BE2C (cell line): ENCODE measurements around the gene POC5.
"Not testable (repeated sequence)": the region's sequence is repeated elsewhere in the genome, so short reads cannot be mapped to it uniquely, and the experiment has no call there.

ENCODE experiments used
- DNase-seq: peaks from one replicate; pipeline ENCODE4 v3.0.0-alpha.2; 2020
- H3K27me3 ChIP-seq: fragments of 250-450 bp; sonication (Bioruptor Pico); 2 replicates; pipeline ENCODE4 v1.5.1; 2020; ENCODE audit warnings: mild to moderate bottlenecking
- H3K36me3 ChIP-seq: fragments of 250-450 bp; sonication (Bioruptor Pico); 2 replicates; pipeline ENCODE4 v1.5.1; 2020; ENCODE audit warnings: mild to moderate bottlenecking
- H3K4me1 ChIP-seq: fragments of 250-450 bp; sonication (Bioruptor Pico); 2 replicates; pipeline ENCODE4 v1.5.1; 2020
- H3K4me3 ChIP-seq: 2 replicates; pipeline ENCODE4 v1.5.1; 2011; ENCODE audit warnings: low read depth, low read length
- H3K9me3 ChIP-seq: fragments of 250-450 bp; sonication (Bioruptor Pico); 2 replicates; pipeline ENCODE4 v1.5.1; 2020
- TF ChIP-seq, protein P1 (sequence below): IDR thresholded peaks from 2 replicates; pipeline ENCODE4 v1.5.1; 2012; ENCODE audit warnings: mild to moderate bottlenecking, low read depth, low read length

The POC5 gene

DNA sequence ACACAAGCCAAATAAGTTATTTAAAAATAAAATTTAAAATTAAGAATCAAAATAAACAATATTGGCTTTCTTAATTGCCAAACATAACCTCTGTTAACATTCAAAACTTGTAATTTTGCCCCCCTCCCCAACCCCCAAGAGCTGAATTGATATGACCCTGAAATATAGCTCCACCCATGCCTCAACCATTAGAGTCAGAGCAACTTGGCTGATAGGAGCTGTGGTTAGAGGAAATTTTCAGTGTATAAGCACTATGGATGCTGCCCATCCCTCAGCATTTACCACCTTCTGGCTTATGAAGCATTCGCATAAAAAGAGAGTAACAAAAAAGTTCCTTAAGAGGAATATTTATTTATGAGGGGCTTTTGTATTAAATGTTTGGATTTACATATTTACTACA is 6.1 kb downstream of the POC5 start:
- H3K4me1 ChIP-seq = no peaks in the 10 kb centered on the region
- DNase-seq = no peak
- H3K36me3 ChIP-seq = peaks cover 23% of the 10 kb centered on the region
- no peak overlapping the region for H3K4me3 ChIP-seq
- no peaks in the 10 kb centered on the region for H3K27me3 ChIP-seq
- TF ChIP-seq, protein P1, sequence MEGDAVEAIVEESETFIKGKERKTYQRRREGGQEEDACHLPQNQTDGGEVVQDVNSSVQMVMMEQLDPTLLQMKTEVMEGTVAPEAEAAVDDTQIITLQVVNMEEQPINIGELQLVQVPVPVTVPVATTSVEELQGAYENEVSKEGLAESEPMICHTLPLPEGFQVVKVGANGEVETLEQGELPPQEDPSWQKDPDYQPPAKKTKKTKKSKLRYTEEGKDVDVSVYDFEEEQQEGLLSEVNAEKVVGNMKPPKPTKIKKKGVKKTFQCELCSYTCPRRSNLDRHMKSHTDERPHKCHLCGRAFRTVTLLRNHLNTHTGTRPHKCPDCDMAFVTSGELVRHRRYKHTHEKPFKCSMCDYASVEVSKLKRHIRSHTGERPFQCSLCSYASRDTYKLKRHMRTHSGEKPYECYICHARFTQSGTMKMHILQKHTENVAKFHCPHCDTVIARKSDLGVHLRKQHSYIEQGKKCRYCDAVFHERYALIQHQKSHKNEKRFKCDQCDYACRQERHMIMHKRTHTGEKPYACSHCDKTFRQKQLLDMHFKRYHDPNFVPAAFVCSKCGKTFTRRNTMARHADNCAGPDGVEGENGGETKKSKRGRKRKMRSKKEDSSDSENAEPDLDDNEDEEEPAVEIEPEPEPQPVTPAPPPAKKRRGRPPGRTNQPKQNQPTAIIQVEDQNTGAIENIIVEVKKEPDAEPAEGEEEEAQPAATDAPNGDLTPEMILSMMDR = no peak
- no peaks in the 10 kb centered on the region for H3K9me3 ChIP-seq

DNA sequence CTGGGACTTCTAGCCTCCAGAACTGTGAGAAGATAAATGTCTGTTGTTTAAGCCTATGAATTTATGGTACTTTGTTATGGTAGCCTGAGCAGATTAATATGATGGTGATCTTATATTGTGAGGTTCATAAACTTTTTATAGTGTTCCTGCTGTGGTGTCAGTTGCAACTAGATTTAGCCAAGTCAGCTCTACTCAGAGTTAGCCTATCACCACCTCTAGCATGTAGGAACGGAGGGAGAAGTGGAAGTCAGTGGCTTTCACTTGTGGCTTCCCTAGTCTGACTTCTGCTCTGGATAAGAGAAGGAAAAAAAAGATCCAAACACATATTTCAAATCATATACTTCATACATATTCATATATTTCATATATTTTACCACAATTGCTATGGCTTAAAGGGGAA is 6.6 kb downstream of the POC5 start:
- TF ChIP-seq, protein P1 = no peak
- H3K27me3 ChIP-seq = no peaks in the 10 kb centered on the region
- peaks cover 23% of the 10 kb centered on the region for H3K36me3 ChIP-seq
- H3K9me3 ChIP-seq = no peaks in the 10 kb centered on the region
- no peak for DNase-seq
- H3K4me1 ChIP-seq = no peaks in the 10 kb centered on the region
- no peak overlapping the region for H3K4me3 ChIP-seq

DNA sequence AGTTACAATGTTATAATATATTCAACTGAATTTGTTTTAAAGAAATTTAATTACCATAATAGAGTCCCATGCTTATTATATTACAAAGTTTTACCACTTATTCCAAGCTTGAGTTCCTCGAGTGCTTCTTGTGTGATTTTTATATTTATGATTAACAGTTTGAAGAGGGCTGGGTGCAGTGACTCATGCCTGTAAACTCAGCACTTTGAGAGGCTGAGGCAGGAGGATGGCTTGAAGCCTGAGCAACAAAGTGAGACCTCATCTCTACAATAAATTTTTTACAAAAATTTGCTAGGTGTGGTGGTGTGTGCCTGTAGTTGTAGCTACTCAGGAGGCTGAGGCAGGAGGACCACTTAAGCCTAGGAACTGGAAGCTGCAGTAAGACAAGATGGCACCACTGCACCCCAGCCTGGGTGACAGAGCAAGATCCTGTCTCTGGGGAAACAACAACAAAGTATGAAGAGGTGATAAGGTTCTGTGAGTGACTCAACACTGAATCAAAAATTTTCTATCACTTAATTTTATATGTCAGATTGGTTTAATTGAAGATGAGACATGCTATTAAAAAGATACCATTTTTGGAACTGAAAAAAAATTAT is 9.2 kb downstream of the POC5 start:
- TF ChIP-seq, protein P1 = no peak
- no peaks in the 10 kb centered on the region for H3K27me3 ChIP-seq
- H3K36me3 ChIP-seq = peaks cover 34% of the 10 kb centered on the region
- no peaks in the 10 kb centered on the region for H3K4me1 ChIP-seq
- no peaks in the 10 kb centered on the region for H3K9me3 ChIP-seq
- H3K4me3 ChIP-seq = no peak overlapping the region
- no peak for DNase-seq

DNA sequence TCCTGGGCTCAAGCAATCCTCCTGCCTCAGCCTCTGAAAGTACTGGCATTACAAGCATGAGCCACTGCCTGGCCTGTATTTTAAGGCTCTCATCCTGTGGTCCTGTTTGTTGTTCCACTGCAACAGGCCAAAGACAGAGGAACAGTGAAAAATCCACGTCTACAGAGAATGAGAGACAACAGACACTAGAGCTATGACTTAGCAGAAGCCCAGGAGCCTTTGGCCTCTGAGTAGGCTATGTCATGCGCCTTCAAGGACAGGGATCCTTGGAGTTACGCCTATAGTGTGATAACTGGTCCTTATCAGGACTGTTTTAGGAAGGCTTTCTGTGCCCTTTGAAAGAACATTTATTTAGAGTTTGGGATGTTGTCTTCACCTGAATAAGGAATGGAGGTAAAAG is 10.5 kb downstream of the POC5 start:
- no peak for DNase-seq
- TF ChIP-seq, protein P1 = no peak
- Histone ChIP-seq H3K4me1 (no peaks in the 10 kb centered on the region), H3K27me3 (no peaks in the 10 kb centered on the region), H3K9me3 (no peaks in the 10 kb centered on the region), H3K4me3 (no peak overlapping the region), H3K36me3 (peaks cover 36% of the 10 kb centered on the region)

DNA sequence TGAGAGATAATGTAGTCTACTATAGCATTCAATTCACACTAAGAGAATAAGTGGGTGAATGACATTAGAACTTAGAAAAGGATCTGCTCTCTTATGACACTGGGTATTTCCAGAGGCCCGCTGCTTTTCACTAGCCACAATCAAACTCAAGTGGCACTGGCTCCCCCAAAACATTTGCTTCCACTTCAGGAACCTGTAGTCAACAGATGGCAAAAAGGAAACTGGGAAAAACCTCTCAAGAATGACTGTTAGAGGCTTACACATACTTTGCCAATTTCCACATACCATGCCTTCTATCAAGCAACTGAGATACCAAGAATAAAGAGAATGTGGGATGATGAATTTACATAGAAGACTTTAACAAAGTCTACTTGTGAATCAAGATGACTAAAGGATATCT is 11.2 kb downstream of the POC5 start:
- TF ChIP-seq, protein P1 = no peak
- no peak overlapping the region for H3K4me3 ChIP-seq
- H3K9me3 ChIP-seq = no peaks in the 10 kb centered on the region
- peaks cover 40% of the 10 kb centered on the region for H3K36me3 ChIP-seq
- H3K27me3 ChIP-seq = no peaks in the 10 kb centered on the region
- no peak for DNase-seq
- H3K4me1 ChIP-seq = no peaks in the 10 kb centered on the region

DNA sequence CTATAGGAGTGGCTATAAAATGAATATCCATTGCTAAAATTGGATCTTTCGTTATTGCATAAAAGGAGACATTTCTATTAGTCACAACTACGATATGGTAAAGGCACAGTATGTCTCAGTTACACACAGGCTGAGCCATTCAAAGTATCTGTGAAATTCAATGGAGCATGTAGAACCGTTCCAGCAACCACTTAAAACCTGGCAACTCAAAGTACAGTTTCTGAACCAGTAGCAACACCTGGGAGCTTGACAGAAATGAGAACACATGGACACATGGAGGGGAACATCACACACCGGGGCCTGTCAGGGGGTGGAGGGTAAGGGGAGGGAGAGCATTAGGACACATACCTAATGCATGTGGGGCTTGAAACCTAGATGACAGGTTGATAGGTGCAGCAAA is 15.4 kb downstream of the POC5 start:
- no peaks in the 10 kb centered on the region for H3K9me3 ChIP-seq
- no peaks in the 10 kb centered on the region for H3K4me1 ChIP-seq
- H3K36me3 ChIP-seq = peaks cover 33% of the 10 kb centered on the region
- no peak overlapping the region for H3K4me3 ChIP-seq
- DNase-seq = no peak
- no peaks in the 10 kb centered on the region for H3K27me3 ChIP-seq
- TF ChIP-seq, protein P1 = no peak

DNA sequence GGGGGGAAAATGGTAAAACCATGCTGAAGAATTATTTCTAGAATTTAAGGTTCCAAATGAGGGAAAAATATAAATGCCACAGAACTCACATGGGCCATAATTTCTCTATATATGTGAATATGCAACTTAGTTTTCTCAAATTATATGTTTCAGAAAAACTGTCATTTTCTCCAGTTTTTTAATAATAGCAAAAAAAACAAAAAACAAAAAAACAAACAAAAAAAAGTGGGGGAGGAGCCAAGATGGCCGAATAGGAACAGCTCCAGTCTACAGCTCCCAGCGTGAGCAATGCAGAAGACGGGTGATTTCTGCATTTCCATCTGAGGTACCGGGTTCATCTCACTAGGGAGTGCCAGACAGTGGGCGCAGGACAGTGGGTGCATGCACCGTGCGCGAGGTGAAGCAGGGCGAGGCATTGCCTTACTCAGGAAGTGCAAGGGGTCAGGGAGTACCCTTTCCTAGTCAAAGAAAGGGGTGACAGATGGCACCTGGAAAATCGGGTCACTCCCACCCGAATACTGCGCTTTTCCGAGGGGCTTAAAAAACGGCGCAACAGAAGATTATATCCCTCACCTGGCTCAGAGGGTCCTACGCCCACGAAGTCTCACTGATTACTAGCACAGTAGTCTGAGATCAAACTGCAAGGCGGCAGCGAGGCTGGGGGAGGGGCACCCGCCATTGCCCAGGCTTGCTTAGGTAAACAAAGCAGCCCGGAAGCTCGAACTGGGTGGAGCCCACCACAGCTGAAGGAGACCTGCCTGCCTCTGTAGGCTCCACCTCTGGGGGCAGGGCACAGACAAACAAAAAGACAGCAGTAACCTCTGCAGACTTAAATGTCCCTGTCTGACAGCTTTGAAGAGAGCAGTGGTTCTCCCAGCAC is 21.5 kb downstream of the POC5 start:
- not testable (repeated sequence) for H3K27me3 ChIP-seq, H3K9me3 ChIP-seq, DNase-seq, H3K4me3 ChIP-seq
- Histone ChIP-seq H3K36me3 (peaks cover 11% of the 10 kb centered on the region), H3K4me1 (peaks cover 12% of the 10 kb centered on the region; the same call in 1 of the 2 replicates)
